Lower leg skin (tissue), 4 donors: Measurements from ENCODE around the gene KCNMB1. TPM values are rescaled to one million over a fixed set of nuclear protein-coding genes. Genes with fewer than 3 reads are reported as not detected.
A peak's percentile ranks its signal among the peaks of the same experiment; 100 is the strongest.

Experiments used
- DNase-seq, 2 donors: peaks; one replicate each; pipeline ENCODE4 v3.0.0-alpha.2; 2019; ENCODE audit warnings: low spot score in 2 of 2
- H3K4me3 ChIP-seq: fragments of 200-600 bp; sonication (generic); 2 replicates; pipeline ENCODE4 v1.5.1; 2017; ENCODE audit warnings: mild to moderate bottlenecking, low read depth; ENCODE audit not compliant: poor library complexity, severe bottlenecking
- POLR2A ChIP-seq, 2 donors: fragments of 450-650 bp; IDR thresholded peaks; one replicate each; pipeline ENCODE4 v1.6.1; 2016 to 2017; ENCODE audit warnings: antibody characterized with exemption in 2 of 2, mild to moderate bottlenecking in 1 of 2, moderate library complexity in 1 of 2
- WGBS, 2 donors: methylation state at CpG; one replicate each; pipeline ENCODE4 v1.1.5; 2018; 5-methylcytosine and 5-hydroxymethylcytosine counted together
- intact Hi-C: fragments of 100-400 bp; cut with DNase I; formaldehyde crosslinking; loops from one replicate; pipeline ENCODE4 v1.15.0; 2023; ENCODE audit warnings: low total_unique reads
- total RNA-seq, 4 donors: library from RNA; depleted of rRNA; stranded (reverse); fragments of >200 nt; gene quantifications; one replicate each; pipeline ENCODE4 v1.1.0, GENCODE V29; 2016
- TF ChIP-seq, protein P1 (sequence below), 3 donors: fragments of 450-650 bp; IDR thresholded peaks; one replicate each; pipeline ENCODE4 v1.5.1; 2016; ENCODE audit warnings: antibody characterized with exemption in 3 of 3, mild to moderate bottlenecking in 3 of 3, moderate library complexity in 2 of 3

The KCNMB1 gene
- total RNA-seq, 4 donors from 2014 or later: 0.55 to 2.4 (median 1.1) TPM

DNA sequence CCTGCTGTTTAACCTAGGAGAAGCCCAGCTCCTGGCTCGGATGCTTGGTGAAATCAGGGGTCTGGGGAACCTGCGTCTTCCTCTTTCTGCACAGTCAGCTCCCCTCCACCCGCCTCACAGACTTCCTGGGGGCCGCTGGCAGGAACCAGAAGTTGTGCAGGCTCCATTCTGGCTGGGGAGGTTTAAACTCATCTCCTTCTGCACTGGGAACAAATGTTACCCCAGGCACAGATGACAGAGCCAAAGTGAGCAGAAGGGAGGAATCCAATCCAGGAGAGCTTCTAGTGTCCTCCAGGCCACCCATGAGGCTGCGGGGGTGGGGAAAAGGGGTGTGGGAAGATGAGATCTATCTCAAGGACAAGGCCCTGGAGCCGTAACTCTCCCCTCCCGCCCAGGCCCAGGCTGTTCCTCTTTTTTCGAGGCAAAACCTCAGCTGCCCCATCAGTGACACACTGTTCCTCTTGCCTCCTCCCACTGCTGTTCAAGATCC, 31.2 kb downstream of the KCNMB1 start:
- intact Hi-C loops: no loop called here
- peak; percentile 69 to 92 for DNase-seq
- 27 to 46% methylated on average over 8 of the region's 8 CpGs for WGBS, 2 donors
- H3K4me3 ChIP-seq: no peak overlapping the region
- no peak for TF ChIP-seq POLR2A (IDR thresholded peaks at IDR 0.05)
- TF ChIP-seq, protein P1, sequence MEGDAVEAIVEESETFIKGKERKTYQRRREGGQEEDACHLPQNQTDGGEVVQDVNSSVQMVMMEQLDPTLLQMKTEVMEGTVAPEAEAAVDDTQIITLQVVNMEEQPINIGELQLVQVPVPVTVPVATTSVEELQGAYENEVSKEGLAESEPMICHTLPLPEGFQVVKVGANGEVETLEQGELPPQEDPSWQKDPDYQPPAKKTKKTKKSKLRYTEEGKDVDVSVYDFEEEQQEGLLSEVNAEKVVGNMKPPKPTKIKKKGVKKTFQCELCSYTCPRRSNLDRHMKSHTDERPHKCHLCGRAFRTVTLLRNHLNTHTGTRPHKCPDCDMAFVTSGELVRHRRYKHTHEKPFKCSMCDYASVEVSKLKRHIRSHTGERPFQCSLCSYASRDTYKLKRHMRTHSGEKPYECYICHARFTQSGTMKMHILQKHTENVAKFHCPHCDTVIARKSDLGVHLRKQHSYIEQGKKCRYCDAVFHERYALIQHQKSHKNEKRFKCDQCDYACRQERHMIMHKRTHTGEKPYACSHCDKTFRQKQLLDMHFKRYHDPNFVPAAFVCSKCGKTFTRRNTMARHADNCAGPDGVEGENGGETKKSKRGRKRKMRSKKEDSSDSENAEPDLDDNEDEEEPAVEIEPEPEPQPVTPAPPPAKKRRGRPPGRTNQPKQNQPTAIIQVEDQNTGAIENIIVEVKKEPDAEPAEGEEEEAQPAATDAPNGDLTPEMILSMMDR (IDR thresholded peaks at IDR 0.05): no peak

DNA sequence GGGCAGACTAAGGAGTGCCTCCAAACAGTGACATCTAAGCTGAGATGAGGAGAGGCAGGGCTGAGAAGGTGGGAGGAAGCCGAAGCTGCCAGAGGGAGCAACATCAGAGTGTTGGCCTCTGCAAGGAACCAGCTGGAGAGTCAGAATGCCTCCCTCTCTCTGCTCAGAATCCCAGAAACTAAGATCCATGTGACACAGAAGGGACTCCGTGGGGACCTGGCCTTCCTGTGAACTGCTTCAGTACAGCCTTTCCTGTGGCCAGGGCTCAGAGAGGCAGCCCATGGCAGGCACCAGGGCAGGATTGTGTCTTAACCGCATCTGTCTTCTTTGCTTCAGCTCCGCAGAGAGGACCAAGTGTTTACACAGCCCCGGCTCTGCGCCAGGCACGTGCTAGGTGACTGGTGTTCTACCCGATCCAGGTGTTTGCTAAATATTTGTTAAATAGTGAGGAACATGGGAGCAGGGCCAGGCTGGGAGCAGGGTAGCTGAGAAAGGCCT, 33.5 kb downstream of the KCNMB1 start:
- intact Hi-C loops: no loop called here
- H3K4me3 ChIP-seq: no peak overlapping the region
- WGBS, 2 donors: 56 to 61% methylated on average over 7 to 8 of the region's 8 CpGs
- no peak for DNase-seq
- no peak for TF ChIP-seq POLR2A (IDR thresholded peaks at IDR 0.05)
- TF ChIP-seq, protein P1 (IDR thresholded peaks at IDR 0.05): no peak

DNA sequence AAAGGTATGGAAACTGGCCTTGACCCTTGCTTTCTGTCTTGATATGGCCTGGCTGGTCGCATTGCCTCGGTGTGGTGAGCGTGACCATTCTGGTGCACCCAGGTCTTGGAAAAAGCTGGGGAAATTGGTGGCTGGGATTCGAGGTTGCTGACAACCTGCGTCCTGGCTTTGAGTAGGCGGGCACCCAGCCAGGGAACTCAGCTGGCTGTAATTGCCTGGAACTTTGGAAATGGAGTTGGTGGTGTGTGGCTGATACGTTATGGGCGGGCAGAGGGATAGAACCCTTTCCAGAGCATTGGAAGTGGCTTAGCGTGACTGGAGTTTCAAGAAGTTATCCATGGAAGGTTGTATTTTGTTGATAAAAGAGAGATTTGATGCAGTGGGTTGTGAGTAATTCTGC, 35.2 kb downstream of the KCNMB1 start:
- TF ChIP-seq, protein P1 (IDR thresholded peaks at IDR 0.05): no peak
- no peak for TF ChIP-seq POLR2A (IDR thresholded peaks at IDR 0.05)
- intact Hi-C loops: no loop called here
- DNase-seq: peak in 1 of 2 donors; percentile 89
- WGBS, 2 donors: 56 to 80% methylated on average over 9 of the region's 9 CpGs
- H3K4me3 ChIP-seq: no peak overlapping the region

DNA sequence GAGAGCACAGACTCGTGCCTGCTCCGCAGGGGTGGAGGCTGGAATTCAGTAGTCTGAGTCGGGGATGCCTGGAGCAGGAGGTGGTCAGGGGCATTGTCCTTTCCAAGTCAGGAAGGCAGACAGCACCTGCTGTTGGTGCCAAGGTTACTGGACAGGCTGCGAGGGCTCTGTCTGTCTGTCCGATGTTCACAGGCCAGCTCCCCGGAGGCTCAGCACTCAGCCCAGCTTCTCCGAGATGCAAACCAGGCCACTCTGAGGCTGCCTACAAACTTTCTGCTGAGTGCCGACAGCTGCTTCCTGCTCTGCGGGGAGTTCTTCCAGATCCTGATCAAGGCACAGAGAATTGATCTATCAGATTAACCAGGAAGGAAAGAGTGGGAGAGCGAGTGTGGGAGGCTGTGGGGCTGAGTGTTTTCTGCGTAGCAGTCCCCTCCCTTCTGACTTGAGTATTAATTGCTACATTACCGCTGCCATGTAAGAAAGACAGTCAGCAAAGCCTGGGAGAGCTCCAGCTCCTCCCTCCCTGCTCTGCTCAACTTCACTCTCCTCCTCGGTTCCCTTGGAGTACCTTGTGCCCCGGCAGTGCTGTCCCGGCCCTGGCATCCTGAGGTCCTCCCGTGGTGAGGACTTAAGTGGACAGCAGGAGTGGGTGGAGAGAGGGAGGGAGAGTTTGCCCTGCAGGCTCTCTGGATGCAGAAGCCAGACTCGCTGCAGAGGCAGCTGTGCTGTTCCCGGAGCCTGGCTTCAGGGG, 36.0 kb downstream of the KCNMB1 start:
- TF ChIP-seq, protein P1 (IDR thresholded peaks at IDR 0.05): no peak
- no peak for TF ChIP-seq POLR2A (IDR thresholded peaks at IDR 0.05)
- intact Hi-C loops: no loop called here
- no peak for DNase-seq
- H3K4me3 ChIP-seq: no peak overlapping the region
- WGBS, 2 donors: 27 to 38% methylated on average over 17 to 18 of the region's 18 CpGs

DNA sequence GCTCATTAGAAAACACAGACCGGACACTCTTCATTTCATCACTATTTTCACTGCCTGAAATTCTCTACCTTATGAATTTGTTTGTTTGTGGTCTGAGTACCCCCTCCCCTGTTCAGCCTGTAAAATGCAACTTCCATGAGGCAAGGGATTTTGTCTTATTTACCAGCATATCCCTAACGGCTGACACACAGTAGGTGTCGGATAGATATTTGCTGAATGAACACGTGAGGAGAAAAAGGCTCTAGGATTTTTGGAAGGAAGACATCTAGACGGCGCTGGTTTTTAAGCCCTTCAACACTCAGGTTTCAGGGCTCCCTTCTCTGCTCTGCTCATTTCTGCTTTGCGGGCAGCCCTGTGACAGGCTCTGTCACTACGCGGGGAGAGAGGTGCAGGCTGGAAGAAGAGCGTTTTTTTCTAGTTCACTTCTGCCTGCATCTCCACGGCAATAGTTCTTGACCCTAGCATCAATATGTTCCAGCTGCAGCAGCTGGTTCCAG, 41.0 kb downstream of the KCNMB1 start:
- intact Hi-C loops: no loop called here
- TF ChIP-seq POLR2A (IDR thresholded peaks at IDR 0.05): no peak
- DNase-seq: peak in 1 of 2 donors; percentile 5
- 27 to 43% methylated on average over 11 of the region's 11 CpGs for WGBS, 2 donors
- no peak overlapping the region for H3K4me3 ChIP-seq

DNA sequence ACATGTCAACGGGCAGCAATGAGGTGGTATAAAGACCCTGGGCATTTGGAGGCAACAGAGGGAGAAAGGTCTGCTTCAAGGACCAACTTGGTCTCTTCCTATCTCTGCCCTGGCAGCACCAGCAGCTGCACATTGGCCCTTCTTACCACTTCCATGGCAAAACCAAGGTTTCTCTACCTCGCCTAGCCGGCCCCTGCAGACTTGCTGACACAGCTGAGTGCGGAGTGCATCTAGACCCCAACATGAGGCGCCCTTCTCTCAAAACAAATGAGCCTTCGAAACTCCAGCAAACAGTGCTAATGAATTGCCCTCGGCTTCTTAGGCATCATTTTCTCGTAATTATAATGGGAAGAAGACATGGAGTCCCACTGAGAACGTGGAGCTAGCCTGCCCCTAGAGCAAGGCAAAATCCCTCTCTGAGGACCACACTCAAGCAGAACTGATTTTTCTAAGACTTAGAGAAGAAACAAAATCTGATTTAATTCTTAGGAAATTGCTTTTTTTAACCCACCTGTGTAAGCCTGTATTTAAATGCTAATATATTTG, 42.1 kb downstream of the KCNMB1 start:
- intact Hi-C loops: no loop called here
- 88 to 93% methylated on average over 9 of the region's 9 CpGs for WGBS, 2 donors
- peak in 1 of 2 donors; percentile 26 for DNase-seq
- TF ChIP-seq, protein P1 (IDR thresholded peaks at IDR 0.05): no peak
- TF ChIP-seq POLR2A (IDR thresholded peaks at IDR 0.05): no peak
- H3K4me3 ChIP-seq: no peak overlapping the region
